WERI-Rb-1 (cell line): ENCODE data around the gene GNAO1.

Source experiments
- DNase-seq: peaks from one replicate; pipeline ENCODE4 v3.0.0-alpha.2; 2020
- H3K27ac ChIP-seq: fragments of 250-450 bp; sonication (Bioruptor Pico); 2 replicates; pipeline ENCODE4 v1.5.1; 2020; ENCODE audit warnings: mild to moderate bottlenecking, moderate library complexity
- H3K27me3 ChIP-seq: fragments of 250-450 bp; sonication (Bioruptor Pico); 2 replicates; pipeline ENCODE4 v1.5.1; 2021; ENCODE audit warnings: mild to moderate bottlenecking, low read depth, moderate library complexity; ENCODE audit not compliant: insufficient read depth, severe bottlenecking
- H3K36me3 ChIP-seq: fragments of 250-450 bp; sonication (Bioruptor Pico); 2 replicates; pipeline ENCODE4 v1.5.1; 2020; ENCODE audit warnings: mild to moderate bottlenecking, moderate library complexity
- H3K4me3 ChIP-seq: 2 replicates; pipeline ENCODE4 v1.5.1; 2011; ENCODE audit warnings: low read depth, mild to moderate bottlenecking, control low read depth, low read length
- H3K9me3 ChIP-seq: fragments of 250-450 bp; sonication (Bioruptor Pico); 2 replicates; pipeline ENCODE4 v1.5.1; 2021; ENCODE audit warnings: mild to moderate bottlenecking, moderate library complexity; ENCODE audit not compliant: severe bottlenecking
- TF ChIP-seq, protein P1 (sequence below): IDR thresholded peaks from 2 replicates; pipeline ENCODE4 v1.5.1; 2011; ENCODE audit warnings: low read depth, mild to moderate bottlenecking, control low read depth, inconsistent platforms, low read length

The GNAO1 gene

GRCh38 chr16:56207421-56207820 is 16.1 kb downstream of the GNAO1 start:
- H3K4me3 ChIP-seq, result no peak overlapping the region
- DNase-seq, result no peak
- H3K27me3 ChIP-seq, result no peaks in the 10 kb centered on the region
- H3K9me3 ChIP-seq, result no peaks in the 10 kb centered on the region
- no peak overlapping the region for H3K27ac ChIP-seq
- TF ChIP-seq, protein P1, sequence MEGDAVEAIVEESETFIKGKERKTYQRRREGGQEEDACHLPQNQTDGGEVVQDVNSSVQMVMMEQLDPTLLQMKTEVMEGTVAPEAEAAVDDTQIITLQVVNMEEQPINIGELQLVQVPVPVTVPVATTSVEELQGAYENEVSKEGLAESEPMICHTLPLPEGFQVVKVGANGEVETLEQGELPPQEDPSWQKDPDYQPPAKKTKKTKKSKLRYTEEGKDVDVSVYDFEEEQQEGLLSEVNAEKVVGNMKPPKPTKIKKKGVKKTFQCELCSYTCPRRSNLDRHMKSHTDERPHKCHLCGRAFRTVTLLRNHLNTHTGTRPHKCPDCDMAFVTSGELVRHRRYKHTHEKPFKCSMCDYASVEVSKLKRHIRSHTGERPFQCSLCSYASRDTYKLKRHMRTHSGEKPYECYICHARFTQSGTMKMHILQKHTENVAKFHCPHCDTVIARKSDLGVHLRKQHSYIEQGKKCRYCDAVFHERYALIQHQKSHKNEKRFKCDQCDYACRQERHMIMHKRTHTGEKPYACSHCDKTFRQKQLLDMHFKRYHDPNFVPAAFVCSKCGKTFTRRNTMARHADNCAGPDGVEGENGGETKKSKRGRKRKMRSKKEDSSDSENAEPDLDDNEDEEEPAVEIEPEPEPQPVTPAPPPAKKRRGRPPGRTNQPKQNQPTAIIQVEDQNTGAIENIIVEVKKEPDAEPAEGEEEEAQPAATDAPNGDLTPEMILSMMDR, result no peak
- H3K36me3 ChIP-seq, result no peaks in the 10 kb centered on the region

- Histone ChIP-seq H3K4me3 (no peak overlapping the region), H3K9me3 (no peaks in the 10 kb centered on the region), H3K27ac (no peak overlapping the region), H3K36me3 (no peaks in the 10 kb centered on the region), H3K27me3 (no peaks in the 10 kb centered on the region)
- TF ChIP-seq, protein P1, result no peak
- DNase-seq, result no peak
Measured at GRCh38 chr16:56211435-56211981, 20.2 kb downstream of the GNAO1 start.

GRCh38 chr16:56212144-56212543 is 20.9 kb downstream of the GNAO1 start:
- Histone ChIP-seq H3K9me3 (no peaks in the 10 kb centered on the region), H3K4me3 (no peak overlapping the region), H3K27me3 (no peaks in the 10 kb centered on the region), H3K27ac (no peak overlapping the region), H3K36me3 (no peaks in the 10 kb centered on the region)
- TF ChIP-seq, protein P1, result no peak
- no peak for DNase-seq

DNA sequence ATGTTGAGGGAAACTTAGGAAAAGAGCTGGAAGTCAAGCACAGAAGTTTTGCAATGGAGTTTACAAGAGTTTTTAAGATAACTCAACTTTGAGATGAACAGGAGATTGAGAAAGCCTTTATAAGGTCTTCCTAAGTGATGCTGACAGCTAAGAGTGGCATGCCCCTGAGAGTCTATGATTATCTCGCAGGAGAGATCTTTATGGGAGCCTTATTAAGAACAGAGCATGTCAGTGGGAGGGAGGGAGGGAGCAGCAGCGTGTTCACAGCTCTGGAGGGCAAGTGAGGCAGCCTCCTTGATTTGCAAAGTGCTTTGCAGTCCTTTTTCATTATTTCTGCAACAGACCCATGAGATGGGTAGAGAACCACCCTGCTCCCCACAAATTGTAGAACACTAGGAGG is 30.7 kb downstream of the GNAO1 start:
- Histone ChIP-seq H3K9me3 (no peaks in the 10 kb centered on the region), H3K4me3 (no peak overlapping the region), H3K27me3 (no peaks in the 10 kb centered on the region), H3K27ac (peak overlapping the region; percentile 68; the same call in 1 of the 2 replicates), H3K36me3 (no peaks in the 10 kb centered on the region; the same call in 1 of the 2 replicates)
- no peak for DNase-seq
- TF ChIP-seq, protein P1, result no peak

DNA sequence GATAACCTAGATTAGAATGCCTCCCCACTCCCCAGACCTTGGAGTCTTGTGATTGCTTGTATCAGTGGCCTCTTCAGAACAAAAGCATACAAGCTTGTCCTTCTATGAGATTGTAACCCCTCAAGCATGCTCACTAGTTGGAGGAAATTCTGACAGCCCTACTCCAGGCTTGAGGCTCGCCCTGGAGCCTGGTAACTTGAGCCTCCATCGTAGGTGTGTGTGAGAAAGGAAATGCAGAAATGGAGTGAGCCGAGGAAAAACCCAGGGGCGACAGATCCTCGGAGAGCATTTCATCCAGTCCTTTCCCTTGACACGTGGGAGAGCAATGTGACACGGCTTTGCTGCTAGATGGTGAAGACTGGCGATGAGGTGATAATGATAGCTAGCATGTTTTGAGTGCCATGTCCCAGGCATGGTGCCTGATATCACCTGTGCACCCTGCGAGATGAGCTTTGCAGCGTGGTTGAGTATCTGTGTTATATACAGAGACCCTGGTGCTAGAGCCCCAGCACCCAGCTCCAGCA is 31.2 kb downstream of the GNAO1 start:
- H3K27me3 ChIP-seq, result no peaks in the 10 kb centered on the region
- H3K36me3 ChIP-seq, result no peaks in the 10 kb centered on the region; the same call in 1 of the 2 replicates
- TF ChIP-seq, protein P1, result no peak
- H3K27ac ChIP-seq, result peak overlapping the region; percentile 68
- no peaks in the 10 kb centered on the region for H3K9me3 ChIP-seq
- no peak for DNase-seq
- H3K4me3 ChIP-seq, result no peak overlapping the region
